TTC549 (cell line): Measurements from ENCODE around the gene NR2F2.
A peak's percentile ranks its signal among the peaks of the same experiment; 100 is the strongest.

Experiments used
- FAIRE-seq: peaks from 2 replicates; lab custom pipeline; 2012; peaks lifted over from hg19 to GRCh38; lab: Jason Lieb, UNC

The NR2F2 gene

GRCh38 chr15:96320107-96320506 is 10.4 kb upstream of the NR2F2 start:
- FAIRE-seq: no peak

- FAIRE-seq: no peak
These were observed 9.5 kb upstream of the NR2F2 start for GRCh38 chr15:96320703-96321638.

- FAIRE-seq: no peak
These were observed 8.6 kb upstream of the NR2F2 start for GRCh38 chr15:96321639-96322535.

- no peak for FAIRE-seq
These were observed 7.8 kb upstream of the NR2F2 start for GRCh38 chr15:96322536-96323318.

- no peak for FAIRE-seq
These were observed 7.0 kb upstream of the NR2F2 start for GRCh38 chr15:96323319-96324145.

GRCh38 chr15:96324192-96324895 is 6.2 kb upstream of the NR2F2 start:
- no peak for FAIRE-seq

- no peak for FAIRE-seq
These were observed 5.5 kb upstream of the NR2F2 start for GRCh38 chr15:96324940-96325540.

GRCh38 chr15:96325541-96326327 is 4.8 kb upstream of the NR2F2 start:
- FAIRE-seq: no peak

- FAIRE-seq: no peak
These were observed 4.0 kb upstream of the NR2F2 start for GRCh38 chr15:96326328-96327154.

GRCh38 chr15:96327155-96327741 is 3.3 kb upstream of the NR2F2 start:
- peak; percentile 91 for FAIRE-seq

GRCh38 chr15:96328181-96328876 is 2.2 kb upstream of the NR2F2 start:
- FAIRE-seq: no peak

- FAIRE-seq: no peak
These were observed 1.7 kb upstream of the NR2F2 start for GRCh38 chr15:96328877-96329195.

- no peak for FAIRE-seq
These were observed 1.0 kb upstream of the NR2F2 start for GRCh38 chr15:96329403-96329981.

- FAIRE-seq: no peak
These were observed 443 bp upstream of the NR2F2 start for GRCh38 chr15:96330064-96330449.

GRCh38 chr15:96331144-96331944 is 844 bp downstream of the NR2F2 start:
- FAIRE-seq: no peak

GRCh38 chr15:96331945-96332636 is 1.6 kb downstream of the NR2F2 start:
- no peak for FAIRE-seq
